ENCODE measurements around the gene FIGNL2.

FIGNL2 gene

DNA sequence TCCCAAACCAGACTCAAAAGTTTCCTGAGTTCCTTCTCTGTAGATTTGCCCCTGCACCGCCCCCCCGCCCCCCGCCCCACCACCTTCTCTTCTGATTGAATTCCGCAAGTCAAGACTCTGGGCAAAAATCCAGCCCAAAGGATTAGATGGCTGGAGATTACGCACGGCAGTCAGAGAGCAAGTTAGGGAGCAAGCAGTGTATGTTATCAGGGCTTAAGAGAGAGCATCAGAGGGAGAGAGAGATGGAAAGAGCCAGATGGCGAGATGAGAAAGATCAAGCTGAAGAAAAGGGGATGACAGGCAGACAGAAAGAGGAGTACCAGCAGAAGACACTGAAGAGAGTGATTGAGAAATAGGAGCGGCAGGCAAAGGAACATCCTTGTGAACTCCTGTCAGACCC lies 25.5 kb upstream of the FIGNL2 start:
- no peak for DNase-seq (ENCODE audit: low read depth)

DNA sequence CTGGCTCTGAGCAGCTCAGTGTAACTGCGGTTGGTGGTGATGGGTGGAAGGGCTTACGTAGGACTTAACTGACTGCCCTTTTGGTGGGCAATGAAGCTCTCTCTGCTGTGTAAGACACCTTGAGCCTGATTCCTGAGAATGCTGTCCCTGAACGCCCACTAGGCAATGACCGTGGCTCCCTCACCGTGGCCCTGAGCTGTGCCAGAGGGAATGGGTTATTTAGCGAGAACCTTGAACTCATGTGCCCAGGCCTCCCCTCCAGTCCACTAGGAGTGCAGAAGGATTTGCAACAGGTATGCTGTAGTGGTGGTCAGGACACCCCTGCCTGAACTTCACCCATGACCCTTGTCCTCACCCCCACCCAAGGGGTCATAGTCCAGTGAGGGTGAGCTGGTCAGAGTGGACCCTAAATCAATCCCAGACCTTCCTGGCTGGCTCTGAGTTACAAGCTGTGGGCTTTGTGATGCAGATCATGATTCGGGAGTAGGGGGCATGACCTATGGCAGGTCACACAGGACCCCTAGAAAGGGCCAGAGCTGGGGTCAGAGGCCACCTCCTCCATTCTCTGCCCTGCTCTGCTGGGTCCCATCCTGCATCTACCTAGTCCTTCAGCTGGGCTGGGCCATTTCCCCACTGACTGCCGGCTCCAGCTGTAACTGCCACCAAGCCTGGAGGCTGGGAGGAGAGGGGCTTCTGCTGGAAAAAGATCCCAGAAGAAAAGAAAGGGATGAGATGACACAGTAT lies 24.9 kb upstream of the FIGNL2 start:
- DNase-seq (ENCODE audit: low read depth), result no peak

DNA sequence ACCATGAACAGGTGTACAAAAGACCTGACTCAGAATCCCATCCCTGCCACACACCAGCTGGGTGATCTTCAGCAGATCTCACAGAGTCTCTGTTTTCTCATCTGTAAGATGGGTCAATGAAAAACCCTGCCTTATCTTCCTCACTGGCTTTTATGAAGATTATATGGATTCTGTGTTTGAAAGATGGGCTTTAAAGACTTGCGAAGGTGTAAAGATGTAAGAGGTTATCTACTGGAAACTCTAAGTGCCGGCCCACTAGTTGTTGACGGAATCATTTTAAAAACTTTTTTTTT lies 24.1 kb upstream of the FIGNL2 start:
- DNase-seq (ENCODE audit: low read depth), result no peak

DNA sequence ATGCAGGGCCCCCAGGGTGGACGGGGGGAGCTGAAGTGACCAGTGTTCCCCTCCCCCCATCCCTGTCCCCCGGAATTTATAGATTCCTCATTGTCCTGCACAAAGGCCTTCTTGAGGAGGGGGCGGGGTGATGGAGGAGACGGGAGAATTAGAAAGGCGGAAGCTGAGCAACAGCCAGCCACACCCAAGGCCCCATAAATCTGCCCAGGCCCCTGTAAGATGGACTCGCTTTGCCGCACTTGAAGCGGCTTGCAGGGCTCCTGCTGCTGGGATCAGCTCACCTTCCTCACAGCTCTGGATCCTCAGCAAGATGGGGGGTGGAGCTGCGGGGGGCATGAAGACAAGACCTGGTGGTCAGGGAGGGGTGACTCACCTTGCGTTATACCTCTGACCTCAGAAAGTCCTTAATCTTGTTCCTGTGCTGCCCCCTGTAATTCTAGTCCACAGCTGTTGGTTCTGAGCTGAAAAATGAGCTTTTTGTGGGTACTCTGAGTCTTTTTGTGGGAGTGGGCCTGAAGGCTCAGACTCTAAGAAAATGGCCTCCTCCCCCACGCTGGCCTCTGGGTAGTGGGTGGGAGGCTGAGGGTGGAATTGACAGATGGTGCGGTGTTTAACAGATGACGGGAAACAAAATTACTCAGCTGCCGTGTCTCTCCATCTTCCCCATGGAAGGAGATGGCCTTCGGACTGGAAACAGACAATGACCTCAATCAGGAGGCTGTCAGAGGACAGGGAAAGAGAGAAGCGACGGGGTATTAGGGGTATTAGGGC lies 23.6 kb upstream of the FIGNL2 start:
- DNase-seq (ENCODE audit: low read depth), result no peak

DNA sequence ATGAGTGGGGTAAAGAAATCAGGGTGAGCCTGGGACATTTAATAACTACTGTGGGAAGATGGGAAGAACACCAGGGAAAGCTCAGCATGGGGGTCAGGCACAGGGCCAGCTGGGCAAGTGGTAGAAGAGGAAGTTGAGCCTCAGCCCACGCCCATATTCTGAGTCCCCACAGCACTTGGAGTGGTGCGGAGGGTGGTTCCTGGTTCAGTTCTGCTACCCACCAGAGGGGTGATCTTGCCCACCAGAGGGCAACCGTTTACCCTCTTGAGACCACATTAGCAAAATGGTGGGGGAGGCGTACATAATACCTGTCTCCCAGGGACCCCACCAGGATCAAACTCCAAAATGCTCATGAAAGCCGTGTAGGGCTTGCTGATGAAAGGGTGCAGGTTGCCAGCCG lies 22.6 kb upstream of the FIGNL2 start:
- no peak for DNase-seq (ENCODE audit: low read depth)

DNA sequence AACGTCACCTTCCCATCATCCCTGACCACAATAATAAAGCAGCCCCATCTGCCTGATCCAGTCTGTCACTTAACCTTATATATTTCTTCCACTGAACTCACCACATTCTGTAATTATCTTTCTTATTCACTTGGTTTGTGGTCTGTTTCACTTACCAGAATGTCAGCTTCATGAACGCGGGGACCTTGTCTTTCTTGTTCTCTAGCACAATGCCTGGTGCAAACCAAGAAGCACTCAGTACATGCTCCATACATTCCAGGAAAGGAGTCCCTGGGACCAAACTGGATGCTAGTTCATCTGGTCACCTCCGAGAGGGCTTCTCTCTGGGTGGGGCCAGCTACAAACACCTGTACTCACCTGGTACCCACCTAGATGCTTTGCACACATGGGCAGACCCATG lies 22.0 kb upstream of the FIGNL2 start:
- DNase-seq (ENCODE audit: low read depth), result no peak

DNA sequence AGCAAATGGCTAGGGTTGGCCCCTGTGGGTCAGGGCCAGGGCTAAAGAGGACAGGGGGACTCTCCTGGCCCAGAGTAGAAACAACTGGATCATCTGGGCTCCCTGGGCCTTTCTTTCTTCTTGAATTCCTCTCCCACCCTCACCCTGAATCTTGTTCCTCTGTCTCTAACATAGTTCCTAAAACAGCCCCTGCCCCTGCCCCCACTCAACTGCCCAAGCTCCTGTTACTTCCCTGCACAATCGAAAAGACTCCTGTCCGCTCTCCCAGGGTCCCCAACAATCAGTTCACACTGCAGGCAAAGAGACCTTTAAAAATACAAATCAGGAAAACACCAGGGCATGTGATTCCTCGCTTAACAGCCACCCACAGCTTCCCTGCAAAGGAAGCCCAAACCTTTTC lies 21.4 kb upstream of the FIGNL2 start:
- no peak for DNase-seq (ENCODE audit: low read depth)

DNA sequence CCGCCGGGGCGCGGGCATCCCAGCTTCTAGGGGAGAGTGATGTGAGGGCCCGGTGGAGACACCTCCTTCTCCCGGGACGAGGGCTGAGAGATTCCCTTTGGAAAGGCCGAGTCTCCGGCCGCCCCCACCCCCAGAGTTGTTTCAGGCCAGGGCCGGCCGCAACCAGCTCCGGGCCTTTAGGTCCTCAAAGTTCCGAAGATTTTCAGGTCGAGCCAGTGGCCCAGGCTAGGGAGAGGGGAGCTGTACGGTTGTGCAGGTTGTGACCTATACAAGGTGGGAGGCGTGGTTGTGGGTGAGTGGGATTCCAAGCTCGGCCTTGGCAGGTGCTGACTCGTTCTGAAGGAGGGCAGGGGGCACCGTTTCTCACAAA lies 21.0 kb upstream of the FIGNL2 start:
- DNase-seq (ENCODE audit: low read depth), result no peak

DNA sequence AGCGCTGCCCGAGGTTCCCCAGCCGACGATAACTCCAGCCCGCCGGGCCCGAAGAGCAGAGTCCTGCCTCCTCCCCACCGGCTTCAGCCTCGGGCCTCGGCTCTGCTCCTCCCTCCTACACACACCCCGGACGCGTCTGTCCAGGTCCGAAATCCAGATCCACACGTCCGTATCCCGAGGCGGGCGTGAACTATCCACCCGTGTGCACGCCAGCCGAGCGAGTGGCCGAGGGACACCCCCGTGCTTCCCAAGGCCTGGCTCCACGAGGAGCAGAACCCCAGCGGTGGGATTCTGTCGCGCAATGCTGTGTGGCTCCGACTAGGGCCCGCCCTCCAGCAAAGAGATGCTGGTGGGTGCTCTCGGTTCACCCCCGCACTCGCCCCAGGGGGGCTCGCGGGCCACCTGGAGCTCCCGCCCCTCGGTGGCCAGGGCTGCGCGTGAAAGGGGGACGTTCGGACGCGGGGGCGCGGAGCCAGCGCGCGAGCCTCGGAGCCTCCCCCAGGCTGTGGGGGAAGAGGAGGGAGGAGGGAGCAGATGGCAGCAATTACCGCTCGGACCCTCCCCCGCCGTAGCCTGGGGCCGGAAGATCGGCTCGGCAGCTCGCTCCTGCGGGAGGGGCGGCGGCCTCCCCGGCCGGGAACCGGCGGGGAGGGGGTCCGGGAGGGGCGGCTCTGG lies 20.4 kb upstream of the FIGNL2 start:
- DNase-seq (ENCODE audit: low read depth), result no peak

DNA sequence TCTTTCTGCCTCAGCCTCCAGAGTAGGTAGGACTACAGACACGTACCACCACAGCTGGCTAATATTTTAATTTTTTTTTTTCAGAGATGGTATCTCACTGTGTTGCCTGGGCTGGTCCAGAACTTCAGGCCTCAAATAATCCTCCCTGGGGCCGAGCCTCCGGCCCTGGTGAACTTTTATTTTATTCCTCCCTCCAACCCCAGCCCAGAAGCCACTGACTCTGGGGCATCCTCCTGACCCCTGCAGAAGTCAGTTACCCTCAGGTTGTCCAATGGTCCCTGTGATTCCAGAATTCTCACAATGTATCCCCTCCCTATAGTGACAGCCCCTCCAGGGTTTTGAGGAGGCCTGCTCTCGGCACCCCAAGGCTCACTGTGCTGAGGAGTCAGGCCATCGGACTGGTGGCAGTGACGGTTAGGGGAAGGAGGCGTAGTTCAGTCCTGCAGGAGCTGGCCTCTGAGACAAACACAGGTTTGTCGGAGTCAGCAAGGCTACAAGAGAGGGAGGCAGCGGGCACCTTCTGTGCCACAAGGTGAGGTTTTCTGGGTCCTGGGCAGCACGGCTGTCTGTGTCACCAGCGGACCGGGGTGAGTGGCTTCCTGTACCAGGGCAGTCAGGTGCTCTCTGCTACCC lies 19.4 kb upstream of the FIGNL2 start:
- DNase-seq (ENCODE audit: low read depth), result no peak

DNA sequence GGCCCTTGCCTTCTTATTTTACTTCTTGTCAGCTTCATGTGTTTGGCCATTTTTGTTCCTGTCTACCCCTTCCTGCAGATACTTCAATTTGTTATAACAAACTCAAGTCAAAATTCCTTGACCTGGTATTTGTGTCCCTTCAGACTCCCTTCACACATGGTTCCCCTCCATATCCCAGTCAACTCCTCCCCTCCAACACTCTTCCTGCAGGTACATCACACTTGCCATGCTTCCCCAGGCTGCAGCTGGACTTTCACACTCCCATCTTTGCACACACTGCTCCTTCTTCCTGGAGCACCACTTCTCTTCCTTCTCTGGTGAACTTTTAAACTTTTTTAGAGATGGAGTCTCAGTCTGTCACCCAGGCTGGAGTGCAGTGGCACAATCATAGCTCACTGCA lies 18.9 kb upstream of the FIGNL2 start:
- no peak for DNase-seq (ENCODE audit: low read depth)

DNA sequence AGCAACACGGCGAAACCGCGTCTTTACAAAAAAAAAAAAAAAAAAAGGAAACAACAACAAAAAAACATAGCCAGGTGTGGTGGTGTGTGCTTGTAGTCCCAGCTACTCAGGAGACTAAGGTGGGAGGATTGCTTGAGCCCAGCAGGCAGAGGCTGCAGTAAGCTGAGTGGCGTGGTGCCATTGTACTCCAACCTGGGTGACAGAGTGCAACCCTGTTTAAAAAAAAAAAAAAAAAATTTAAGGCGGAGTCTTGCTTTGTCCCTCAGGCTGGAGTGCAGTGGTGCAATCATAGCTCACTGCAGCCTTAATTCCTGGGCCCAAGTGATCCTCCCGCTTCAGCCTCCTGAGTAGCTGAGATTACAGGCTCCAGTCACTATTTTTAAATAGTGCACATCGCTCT lies 18.2 kb upstream of the FIGNL2 start:
- DNase-seq (ENCODE audit: low read depth), result no peak

DNA sequence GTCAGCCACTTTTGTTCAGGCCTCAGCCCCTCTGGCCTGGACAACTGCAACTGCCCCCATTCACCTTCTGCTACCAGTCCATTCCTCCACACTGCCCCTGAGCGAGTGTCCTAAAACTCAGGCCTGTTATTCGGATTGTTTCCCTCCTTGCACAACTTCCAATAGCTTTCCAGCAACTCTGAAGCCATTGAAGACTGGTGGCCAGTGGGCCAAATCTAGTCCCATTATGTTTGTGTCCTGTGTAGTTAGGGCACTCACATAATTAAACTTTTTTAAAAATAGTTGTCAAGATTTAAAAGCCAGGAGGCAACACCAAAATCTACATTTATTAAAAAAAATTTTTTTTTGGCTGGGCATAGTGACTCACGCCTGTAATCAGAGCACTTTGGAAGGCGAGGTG lies 17.8 kb upstream of the FIGNL2 start:
- no peak for DNase-seq (ENCODE audit: low read depth)

DNA sequence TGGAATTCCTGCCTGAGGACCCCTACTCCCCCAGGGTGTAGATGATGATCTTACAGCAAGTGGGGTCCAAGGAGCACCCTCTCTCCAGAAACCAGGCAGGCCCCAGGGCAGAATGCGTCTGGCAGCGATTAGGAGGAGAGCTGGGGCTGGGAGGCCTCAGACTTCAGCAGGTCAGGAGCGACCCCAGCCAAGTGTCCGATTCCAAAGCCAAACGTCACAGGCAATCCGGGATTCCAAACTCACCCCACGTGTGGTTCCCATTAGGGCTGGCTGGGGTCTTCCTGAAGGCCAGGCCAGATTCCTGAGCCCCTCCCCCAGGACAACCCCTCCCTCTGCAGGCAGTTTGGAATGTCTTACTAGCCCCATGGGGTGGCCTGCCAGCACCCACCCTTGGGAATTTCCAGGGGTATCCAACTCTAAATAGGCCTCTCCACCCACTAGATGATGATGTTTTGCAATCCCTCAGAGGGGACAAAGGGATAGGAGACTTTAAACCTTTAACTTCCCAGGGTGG lies 17.3 kb upstream of the FIGNL2 start:
- DNase-seq (ENCODE audit: low read depth), result no peak

DNA sequence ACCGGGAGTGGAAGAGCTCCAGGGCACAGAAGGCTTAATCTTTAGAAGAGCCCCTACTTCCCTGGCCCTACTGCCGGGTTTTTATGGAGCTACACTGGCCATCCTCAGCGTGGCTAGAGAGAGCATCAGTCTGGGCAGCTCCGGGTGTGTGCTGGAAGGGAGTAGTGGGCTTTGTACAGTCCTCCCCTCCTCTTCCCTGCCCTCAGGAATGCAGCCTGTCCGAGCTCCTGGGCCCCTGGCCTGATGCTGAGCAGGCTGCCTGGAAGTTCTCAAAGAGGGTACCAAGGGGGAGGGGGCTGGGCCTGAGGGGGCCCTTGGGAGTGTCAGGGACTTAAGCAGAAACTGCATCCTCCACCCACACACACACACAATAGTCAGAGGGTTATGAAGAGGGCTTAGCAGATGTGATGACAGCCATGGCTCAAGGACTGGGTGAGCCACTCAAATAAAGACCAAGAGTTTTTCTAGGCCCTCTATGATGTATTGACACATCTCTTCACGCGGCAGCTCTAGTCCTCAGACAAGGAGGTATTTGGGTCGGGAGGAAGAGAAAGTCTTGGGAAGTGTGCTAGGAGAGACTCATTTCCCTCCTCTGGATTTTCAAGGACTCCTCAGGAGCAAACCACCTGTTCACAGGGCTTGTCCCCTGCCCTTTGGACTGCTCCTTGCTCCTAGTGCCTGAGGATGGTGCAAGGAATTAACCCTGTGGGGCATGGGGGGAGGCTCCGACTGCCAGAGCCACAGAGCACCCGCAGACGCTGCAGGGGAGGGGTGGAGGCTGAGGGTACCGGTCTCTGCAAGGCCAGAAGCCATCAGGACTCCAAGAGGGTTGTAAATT lies 16.5 kb upstream of the FIGNL2 start:
- no peak for DNase-seq (ENCODE audit: low read depth)

DNA sequence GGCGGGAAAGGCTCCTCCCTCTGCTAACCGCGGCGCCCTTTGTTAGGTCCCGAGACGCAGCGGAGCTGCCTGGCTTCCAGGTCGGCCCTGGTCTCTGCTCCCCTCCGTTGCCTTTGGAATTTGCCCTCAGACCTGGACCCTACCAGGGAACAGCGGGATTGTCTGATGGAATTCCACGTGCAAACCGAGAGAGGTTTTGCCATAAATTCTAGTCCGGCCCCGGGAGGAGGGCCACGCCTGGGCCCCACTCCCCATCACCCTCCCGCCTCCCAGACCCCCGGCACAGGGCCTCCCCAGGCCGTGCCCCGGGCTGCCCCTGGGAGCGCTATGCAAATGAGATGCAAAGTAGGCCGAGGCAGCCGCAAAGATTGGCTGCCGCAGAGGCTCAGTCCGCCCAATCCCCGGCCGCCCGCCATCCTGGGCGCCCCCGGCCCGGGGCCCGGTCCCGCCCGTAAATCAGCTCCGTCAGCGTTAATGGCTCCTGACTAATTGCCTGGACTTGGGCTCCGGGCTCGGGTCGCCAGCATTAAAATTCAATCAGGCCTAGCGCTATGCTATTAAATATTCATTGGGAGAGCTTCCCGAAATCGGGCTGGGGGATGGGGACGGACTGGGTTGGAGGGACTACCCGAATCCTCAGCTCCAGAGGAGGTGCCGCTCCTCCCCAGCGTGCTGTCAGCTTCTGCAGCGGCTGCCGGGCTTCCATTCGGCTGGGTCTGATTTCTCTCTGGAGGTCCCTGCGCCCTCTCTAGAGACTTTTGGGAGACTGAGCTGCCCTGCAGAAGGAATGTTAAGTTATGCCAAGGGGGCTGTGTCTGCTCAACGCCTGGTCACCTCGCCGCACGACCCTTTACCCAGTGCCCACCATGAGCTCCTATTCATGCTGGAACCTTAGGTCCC lies 15.7 kb upstream of the FIGNL2 start:
- DNase-seq (ENCODE audit: low read depth), result no peak

DNA sequence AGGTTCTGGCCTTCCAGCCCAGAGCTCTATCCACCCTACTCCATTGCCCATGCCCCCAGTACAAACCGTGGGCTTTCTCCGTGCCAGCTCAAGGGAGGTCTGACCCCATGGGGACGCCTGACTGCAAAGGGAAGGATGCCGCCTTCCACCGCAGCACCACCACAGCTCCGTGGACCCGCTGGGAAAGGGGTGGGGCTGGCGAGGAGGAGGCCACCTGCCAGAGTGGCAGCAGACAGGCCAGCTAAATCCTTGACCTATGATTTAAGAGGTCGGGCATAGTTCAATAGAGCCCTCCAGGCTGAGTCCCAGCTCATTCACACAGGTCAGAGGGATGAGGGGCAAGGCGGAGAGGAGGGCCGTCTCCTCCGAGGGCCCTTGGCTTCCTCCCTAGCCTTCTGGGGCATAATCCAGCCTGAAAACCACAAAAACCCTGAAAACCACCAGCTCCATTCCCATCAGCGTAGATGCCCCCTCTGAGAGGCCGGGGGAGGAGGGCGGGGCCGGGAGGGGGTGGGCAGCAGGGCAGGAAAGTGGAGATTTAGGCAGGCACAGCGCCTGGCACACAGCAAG lies 14.9 kb upstream of the FIGNL2 start:
- no peak for DNase-seq (ENCODE audit: low read depth)

DNA sequence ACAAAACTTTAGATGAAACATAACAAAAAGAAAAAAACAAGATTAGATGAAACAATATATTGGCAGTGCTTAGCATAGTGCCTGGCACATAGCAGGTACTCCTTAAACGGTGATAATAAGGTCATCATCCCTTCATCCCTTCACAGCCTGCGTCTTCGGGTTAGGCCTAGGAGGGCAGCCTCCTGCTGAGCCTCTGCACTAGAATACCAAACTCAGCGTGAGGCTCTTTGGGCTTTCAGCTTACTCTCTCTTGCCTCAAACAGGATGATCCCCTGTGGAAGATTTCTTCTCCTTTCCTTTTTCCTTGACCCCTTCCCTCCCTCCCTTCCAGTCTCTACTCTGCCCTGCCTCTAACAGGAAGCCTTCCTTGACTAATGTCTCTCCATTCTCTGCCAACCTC lies 14.4 kb upstream of the FIGNL2 start:
- DNase-seq (ENCODE audit: low read depth), result no peak

DNA sequence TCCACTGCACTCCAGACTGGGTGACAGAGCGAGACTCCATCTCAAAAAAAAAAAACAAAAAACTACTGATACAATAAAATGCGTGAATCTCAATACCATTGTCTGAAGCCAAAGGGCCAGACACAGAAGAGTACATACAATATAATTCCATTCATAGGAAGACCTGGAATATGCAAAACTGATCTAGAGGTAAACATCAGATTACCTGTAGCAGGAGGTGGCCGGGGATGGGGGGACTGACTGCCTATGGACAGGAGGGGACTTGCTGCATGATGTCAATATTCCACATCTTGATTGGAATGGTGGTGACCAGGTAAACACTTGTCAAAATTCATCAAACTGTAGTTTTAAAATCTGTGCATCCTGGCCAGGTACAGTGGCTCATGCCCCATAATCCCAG lies 12.5 kb upstream of the FIGNL2 start:
- DNase-seq (ENCODE audit: low read depth), result no peak

DNA sequence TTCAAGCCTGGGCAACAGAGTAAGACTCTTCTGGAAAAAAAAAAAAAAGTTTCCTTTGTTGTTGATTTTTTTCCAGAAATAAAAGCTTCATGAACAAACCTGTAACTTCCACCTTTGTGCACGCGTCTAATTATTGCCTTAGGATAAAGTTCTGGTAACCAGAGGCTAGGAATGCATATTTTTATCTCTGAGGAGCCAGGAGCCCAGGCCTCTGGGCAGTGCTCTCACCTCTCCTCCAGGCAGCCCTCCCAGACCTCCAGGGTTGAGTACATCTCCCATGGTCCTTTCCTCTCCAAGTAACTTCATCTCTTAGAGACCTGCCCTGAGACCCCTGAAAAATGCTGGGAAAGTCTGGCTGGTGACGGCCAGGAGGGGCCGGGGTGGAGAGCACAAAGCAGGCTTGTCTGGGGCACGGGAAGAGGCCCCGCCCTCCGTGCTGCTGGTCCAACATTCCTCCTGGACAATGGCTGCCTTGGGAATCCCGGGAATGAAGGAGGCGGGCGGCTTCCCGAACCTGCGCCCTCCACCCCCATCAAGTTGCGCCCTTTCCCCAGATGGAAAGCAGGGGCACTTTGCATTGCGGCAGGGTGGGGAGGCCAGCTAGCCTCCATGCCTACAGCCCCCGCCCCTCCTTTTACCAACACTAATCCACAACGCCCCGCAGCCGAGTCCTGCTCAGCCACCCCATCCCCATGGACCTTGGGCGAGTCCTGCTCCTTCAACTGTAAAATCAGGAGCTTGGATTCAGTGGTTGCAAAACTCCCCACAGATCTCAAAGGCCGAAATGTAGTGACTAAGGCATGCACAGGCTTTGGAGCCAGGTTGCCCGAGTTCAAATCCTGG lies 7.3 kb upstream of the FIGNL2 start:
- no peak for DNase-seq (ENCODE audit: low read depth)
